HepG2 (cell line): ENCODE measurements around the gene CAPN15. TPM values are rescaled to one million over a fixed set of nuclear protein-coding genes. Genes with fewer than 3 reads are reported as not detected.

Experiments
- CBX1 ChIP-seq: IDR thresholded peaks from one replicate; pipeline ENCODE4 v1.6.1; 2016; ENCODE audit warnings: antibody characterized with exemption, low read depth
- ELF3 ChIP-seq: IDR thresholded peaks from 2 replicates; pipeline ENCODE4 v1.6.1; 2016; ENCODE audit warnings: missing genetic modification reagents, missing compliant biosample characterization
- HHEX ChIP-seq: IDR thresholded peaks from 2 replicates; pipeline ENCODE4 v1.6.1; 2016; ENCODE audit warnings: control low read depth
- SAFB2 ChIP-seq: sonication (generic); formaldehyde crosslinking; IDR thresholded peaks from 2 replicates; pipeline ENCODE4 v1.5.1; 2020; ENCODE audit warnings: missing genetic modification reagents, low read depth, mild to moderate bottlenecking, borderline replicate concordance
- SCMH1 ChIP-seq: sonication (generic); formaldehyde crosslinking; IDR thresholded peaks from 2 replicates; pipeline ENCODE4 v1.9.0; 2021; ENCODE audit warnings: missing genetic modification reagents, mild to moderate bottlenecking, borderline replicate concordance
- ZFAT ChIP-seq: sonication (generic); formaldehyde crosslinking; conservative IDR thresholded peaks from 2 replicates; pipeline ENCODE4 v1.8.1; 2023; ENCODE audit warnings: missing genetic modification reagents, inconsistent platforms
- ZNF10 ChIP-seq: sonication (generic); formaldehyde crosslinking; IDR thresholded peaks from 2 replicates; pipeline ENCODE4 v1.4.0; 2020; ENCODE audit warnings: mild to moderate bottlenecking, low read depth, missing genetic modification reagents, borderline replicate concordance
- ZNF446 ChIP-seq: sonication (generic); formaldehyde crosslinking; IDR thresholded peaks from 2 replicates; pipeline ENCODE4 v1.5.0; 2020; ENCODE audit warnings: mild to moderate bottlenecking, missing genetic modification reagents
- ZNF749 ChIP-seq: sonication (generic); formaldehyde crosslinking; IDR thresholded peaks from 2 replicates; pipeline ENCODE4 v1.8.0; 2022; ENCODE audit warnings: mild to moderate bottlenecking, missing genetic modification reagents, moderate library complexity, borderline replicate concordance
- ZNF768 ChIP-seq: sonication (generic); formaldehyde crosslinking; IDR thresholded peaks from 2 replicates; pipeline ENCODE4 v1.4.0; 2020; ENCODE audit warnings: missing genetic modification reagents
- ZZZ3 ChIP-seq: sonication (generic); formaldehyde crosslinking; IDR thresholded peaks from 2 replicates; pipeline ENCODE4 v1.4.0; 2020; ENCODE audit warnings: missing genetic modification reagents, mild to moderate bottlenecking, borderline replicate concordance
- polyA plus RNA-seq, 8 experiments: library from polyadenylated mRNA; depleted of rRNA in 3 of 8; stranded (reverse) in 7 of 8; unstranded in 1 of 8; fragments of >200 nt; fragmentation: Illumina TruSeq in 4 of 8; extraction: Trizol in 4 of 8; gene quantifications; 2 replicates each; pipeline versions ENCODE4 v1.2.1 to v1.2.3, GENCODE V29; 2011 to 2016; ENCODE audit warnings: low read depth in 4 of 8, missing spikeins in 1 of 8, mixed read lengths in 1 of 8; ENCODE audit not compliant: insufficient read depth in 1 of 8
- total RNA-seq, 5 experiments: library from RNA; depleted of rRNA; stranded (reverse); fragments of >200 nt; fragmentation: Illumina TruSeq; extraction: Trizol; gene quantifications; 2 replicates each; pipeline ENCODE4 v1.2.3, GENCODE V29; 2016; ENCODE audit warnings: low read depth in 1 of 5
- TF ChIP-seq, protein P1 (sequence below): sonication (generic); formaldehyde crosslinking; IDR thresholded peaks from 2 replicates; pipeline ENCODE4 v1.4.0; 2020; ENCODE audit warnings: mild to moderate bottlenecking, missing genetic modification reagents
- TF ChIP-seq, protein P2 (sequence below): sonication (generic); formaldehyde crosslinking; IDR thresholded peaks from 2 replicates; pipeline ENCODE4 v1.8.0; 2023; ENCODE audit warnings: mild to moderate bottlenecking, missing genetic modification reagents
- TF ChIP-seq, protein P3 (sequence below): sonication (generic); formaldehyde crosslinking; IDR thresholded peaks from 2 replicates; pipeline ENCODE4 v1.4.0; 2020; ENCODE audit warnings: missing genetic modification reagents; ENCODE audit errors: not compliant biosample characterization
- TF ChIP-seq, protein P4 (sequence below): sonication (generic); formaldehyde crosslinking; IDR thresholded peaks from 2 replicates; pipeline ENCODE4 v1.4.0; 2020; ENCODE audit warnings: missing genetic modification reagents, low read depth, mild to moderate bottlenecking, borderline replicate concordance
- TF ChIP-seq, protein P5 (sequence below): sonication (generic); formaldehyde crosslinking; IDR thresholded peaks from 2 replicates; pipeline ENCODE4 v1.5.1; 2020; ENCODE audit warnings: mild to moderate bottlenecking, moderate library complexity, missing genetic modification reagents

The CAPN15 gene
- total and polyA plus RNA-seq, 2 of the 13 experiments (the other 11 are each of a cell fraction or from before 2014, with no cell fraction given), result 14.9 to 24.5 TPM

DNA sequence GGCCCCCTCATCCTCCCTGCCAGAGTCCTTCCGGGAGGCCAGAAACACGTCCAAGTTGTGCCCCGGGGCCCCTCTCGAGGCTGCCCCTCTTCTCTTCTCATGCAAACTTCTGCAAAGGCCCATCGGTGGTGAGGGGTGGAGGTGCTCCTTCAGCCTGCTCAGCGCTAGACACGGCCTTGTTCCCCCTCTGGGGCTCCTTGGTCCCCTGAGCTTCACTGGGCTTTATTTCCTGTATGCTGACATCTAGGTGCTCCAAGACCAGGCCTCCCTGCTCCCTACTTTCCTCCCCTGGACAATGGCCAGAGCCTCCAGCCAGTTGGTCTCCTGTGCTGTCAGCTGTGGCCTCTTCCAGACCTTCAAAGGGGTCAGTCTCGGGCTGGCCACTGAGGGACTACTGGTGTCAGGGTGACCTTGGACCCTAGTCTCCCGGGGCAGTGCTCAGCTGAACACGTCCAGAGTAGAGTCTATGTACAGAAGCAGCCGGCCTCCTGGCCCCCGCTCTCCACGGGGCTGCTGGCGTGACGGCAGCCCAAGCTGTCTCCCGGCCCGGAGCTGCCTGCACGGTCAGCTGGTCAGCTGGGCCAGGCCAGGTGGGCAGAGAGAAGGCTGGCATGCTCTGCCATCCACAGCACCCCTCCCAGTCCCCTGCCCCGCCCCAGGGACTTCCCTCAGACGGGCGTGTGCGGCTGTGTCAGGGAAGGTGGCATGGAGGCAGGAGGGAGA lies 30.9 kb downstream of the CAPN15 start (continued):
- TF ChIP-seq, protein P1, sequence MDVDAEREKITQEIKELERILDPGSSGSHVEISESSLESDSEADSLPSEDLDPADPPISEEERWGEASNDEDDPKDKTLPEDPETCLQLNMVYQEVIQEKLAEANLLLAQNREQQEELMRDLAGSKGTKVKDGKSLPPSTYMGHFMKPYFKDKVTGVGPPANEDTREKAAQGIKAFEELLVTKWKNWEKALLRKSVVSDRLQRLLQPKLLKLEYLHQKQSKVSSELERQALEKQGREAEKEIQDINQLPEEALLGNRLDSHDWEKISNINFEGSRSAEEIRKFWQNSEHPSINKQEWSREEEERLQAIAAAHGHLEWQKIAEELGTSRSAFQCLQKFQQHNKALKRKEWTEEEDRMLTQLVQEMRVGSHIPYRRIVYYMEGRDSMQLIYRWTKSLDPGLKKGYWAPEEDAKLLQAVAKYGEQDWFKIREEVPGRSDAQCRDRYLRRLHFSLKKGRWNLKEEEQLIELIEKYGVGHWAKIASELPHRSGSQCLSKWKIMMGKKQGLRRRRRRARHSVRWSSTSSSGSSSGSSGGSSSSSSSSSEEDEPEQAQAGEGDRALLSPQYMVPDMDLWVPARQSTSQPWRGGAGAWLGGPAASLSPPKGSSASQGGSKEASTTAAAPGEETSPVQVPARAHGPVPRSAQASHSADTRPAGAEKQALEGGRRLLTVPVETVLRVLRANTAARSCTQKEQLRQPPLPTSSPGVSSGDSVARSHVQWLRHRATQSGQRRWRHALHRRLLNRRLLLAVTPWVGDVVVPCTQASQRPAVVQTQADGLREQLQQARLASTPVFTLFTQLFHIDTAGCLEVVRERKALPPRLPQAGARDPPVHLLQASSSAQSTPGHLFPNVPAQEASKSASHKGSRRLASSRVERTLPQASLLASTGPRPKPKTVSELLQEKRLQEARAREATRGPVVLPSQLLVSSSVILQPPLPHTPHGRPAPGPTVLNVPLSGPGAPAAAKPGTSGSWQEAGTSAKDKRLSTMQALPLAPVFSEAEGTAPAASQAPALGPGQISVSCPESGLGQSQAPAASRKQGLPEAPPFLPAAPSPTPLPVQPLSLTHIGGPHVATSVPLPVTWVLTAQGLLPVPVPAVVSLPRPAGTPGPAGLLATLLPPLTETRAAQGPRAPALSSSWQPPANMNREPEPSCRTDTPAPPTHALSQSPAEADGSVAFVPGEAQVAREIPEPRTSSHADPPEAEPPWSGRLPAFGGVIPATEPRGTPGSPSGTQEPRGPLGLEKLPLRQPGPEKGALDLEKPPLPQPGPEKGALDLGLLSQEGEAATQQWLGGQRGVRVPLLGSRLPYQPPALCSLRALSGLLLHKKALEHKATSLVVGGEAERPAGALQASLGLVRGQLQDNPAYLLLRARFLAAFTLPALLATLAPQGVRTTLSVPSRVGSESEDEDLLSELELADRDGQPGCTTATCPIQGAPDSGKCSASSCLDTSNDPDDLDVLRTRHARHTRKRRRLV (CRISPR knock-in tag), result no peak
- no peak for TF ChIP-seq ZNF768 (CRISPR knock-in tag)
- TF ChIP-seq, protein P2, sequence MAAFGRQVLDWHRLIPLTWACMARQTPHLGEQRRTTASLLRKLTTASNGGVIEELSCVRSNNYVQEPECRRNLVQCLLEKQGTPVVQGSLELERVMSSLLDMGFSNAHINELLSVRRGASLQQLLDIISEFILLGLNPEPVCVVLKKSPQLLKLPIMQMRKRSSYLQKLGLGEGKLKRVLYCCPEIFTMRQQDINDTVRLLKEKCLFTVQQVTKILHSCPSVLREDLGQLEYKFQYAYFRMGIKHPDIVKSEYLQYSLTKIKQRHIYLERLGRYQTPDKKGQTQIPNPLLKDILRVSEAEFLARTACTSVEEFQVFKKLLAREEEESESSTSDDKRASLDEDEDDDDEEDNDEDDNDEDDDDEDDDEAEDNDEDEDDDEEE (CRISPR knock-in tag), result 0 out of 2 replicates have a peak, but pooled peaks have one; percentile 31
- TF ChIP-seq, protein P3, sequence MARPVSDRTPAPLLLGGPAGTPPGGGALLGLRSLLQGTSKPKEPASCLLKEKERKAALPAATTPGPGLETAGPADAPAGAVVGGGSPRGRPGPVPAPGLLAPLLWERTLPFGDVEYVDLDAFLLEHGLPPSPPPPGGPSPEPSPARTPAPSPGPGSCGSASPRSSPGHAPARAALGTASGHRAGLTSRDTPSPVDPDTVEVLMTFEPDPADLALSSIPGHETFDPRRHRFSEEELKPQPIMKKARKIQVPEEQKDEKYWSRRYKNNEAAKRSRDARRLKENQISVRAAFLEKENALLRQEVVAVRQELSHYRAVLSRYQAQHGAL, result no peak
- no peak for TF ChIP-seq SCMH1 (CRISPR knock-in tag)
- TF ChIP-seq, protein P4, sequence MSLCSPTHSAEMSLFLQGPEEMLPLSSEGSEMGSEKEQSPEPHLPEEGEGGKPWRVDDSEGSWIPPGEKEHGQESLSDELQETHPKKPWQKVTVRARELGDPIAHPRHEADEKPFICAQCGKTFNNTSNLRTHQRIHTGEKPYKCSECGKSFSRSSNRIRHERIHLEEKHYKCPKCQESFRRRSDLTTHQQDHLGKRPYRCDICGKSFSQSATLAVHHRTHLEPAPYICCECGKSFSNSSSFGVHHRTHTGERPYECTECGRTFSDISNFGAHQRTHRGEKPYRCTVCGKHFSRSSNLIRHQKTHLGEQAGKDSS (CRISPR knock-in tag), result peak; percentile 98
- TF ChIP-seq SAFB2, result no peak
- TF ChIP-seq ZNF749 (CRISPR knock-in tag), result no peak
- no peak for TF ChIP-seq ZNF10 (CRISPR knock-in tag)
- TF ChIP-seq, protein P5, sequence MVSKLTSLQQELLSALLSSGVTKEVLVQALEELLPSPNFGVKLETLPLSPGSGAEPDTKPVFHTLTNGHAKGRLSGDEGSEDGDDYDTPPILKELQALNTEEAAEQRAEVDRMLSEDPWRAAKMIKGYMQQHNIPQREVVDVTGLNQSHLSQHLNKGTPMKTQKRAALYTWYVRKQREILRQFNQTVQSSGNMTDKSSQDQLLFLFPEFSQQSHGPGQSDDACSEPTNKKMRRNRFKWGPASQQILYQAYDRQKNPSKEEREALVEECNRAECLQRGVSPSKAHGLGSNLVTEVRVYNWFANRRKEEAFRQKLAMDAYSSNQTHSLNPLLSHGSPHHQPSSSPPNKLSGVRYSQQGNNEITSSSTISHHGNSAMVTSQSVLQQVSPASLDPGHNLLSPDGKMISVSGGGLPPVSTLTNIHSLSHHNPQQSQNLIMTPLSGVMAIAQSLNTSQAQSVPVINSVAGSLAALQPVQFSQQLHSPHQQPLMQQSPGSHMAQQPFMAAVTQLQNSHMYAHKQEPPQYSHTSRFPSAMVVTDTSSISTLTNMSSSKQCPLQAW (CRISPR knock-in tag), result peak; percentile 92; the same call in 1 of the 2 replicates
- no peak for TF ChIP-seq ZNF446
- TF ChIP-seq ZZZ3 (CRISPR knock-in tag), result peak; percentile 45; the same call in 1 of the 2 replicates
- peak; percentile 66 for TF ChIP-seq ELF3 (CRISPR knock-in tag)
- TF ChIP-seq ZFAT (CRISPR knock-in tag), result no peak
- no peak for TF ChIP-seq CBX1
- TF ChIP-seq HHEX (CRISPR knock-in tag), result no peak
